Muscle of arm (tissue), 14 donors: ENCODE measurements around the gene NUP85. TPM values are rescaled to one million over a fixed set of nuclear protein-coding genes. Genes with fewer than 3 reads are reported as not detected.
A peak's percentile ranks its signal among the peaks of the same experiment; 100 is the strongest.
"Not testable (repeated sequence)": the region's sequence is repeated elsewhere in the genome, so short reads cannot be mapped to it uniquely, and the experiment has no call there.

ENCODE experiments used
- DNase-seq: peaks from one replicate; pipeline ENCODE4 v3.0.0-alpha.2; 2013
- long read RNA-seq, 11 donors: transcript quantifications; one replicate each; lab custom pipeline, GENCODE V29; 2026
- polyA plus RNA-seq, 12 donors: library from polyadenylated mRNA; unstranded; fragments of 120-200 nt; gene quantifications; one replicate each; pipeline ENCODE4 v1.2.1, GENCODE V29; 2013; ENCODE audit not compliant: insufficient read length in 12 of 12

Gene NUP85
- polyA plus RNA-seq: 10 to 100 TPM in 11 of 12 donors, not detected in 1; 26.4 to 66.3 (median 43.9) TPM
- long read RNA-seq, donor 1, partial matches to known transcripts: 24 of 32 reads
- long read RNA-seq, donor 1, other reads (novel, unspliced or antisense): 0 of 32 reads
- long read RNA-seq, donor 2, transcript NUP85-201 (19 exons, 2,121 nt): major isoform, 7 of 19 reads
- long read RNA-seq, donor 2, partial matches to known transcripts: 12 of 19 reads
- long read RNA-seq, donor 2, other reads (novel, unspliced or antisense): 0 of 19 reads
- long read RNA-seq, donor 3, partial matches to known transcripts: 8 of 13 reads
- long read RNA-seq, donor 3, other reads (novel, unspliced or antisense): 0 of 13 reads
- long read RNA-seq, donor 4, partial matches to known transcripts: 5 of 7 reads
- long read RNA-seq, donor 4, other reads (novel, unspliced or antisense): 0 of 7 reads
- long read RNA-seq, donor 5, transcript NUP85-201 (19 exons, 2,121 nt): major isoform, 7 of 35 reads
- long read RNA-seq, donor 5, partial matches to known transcripts: 24 of 35 reads
- long read RNA-seq, donor 5, other reads (novel, unspliced or antisense): 0 of 35 reads
- long read RNA-seq, donor 6, partial matches to known transcripts: 0 of 4 reads
- long read RNA-seq, donor 6, other reads (novel, unspliced or antisense): 0 of 4 reads
- long read RNA-seq, donor 7, partial matches to known transcripts: 7 of 10 reads
- long read RNA-seq, donor 7, other reads (novel, unspliced or antisense): 0 of 10 reads
- long read RNA-seq, donor 8, partial matches to known transcripts: 18 of 23 reads
- long read RNA-seq, donor 8, other reads (novel, unspliced or antisense): 0 of 23 reads
- long read RNA-seq, donor 9, partial matches to known transcripts: 5 of 7 reads
- long read RNA-seq, donor 9, other reads (novel, unspliced or antisense): 0 of 7 reads
- long read RNA-seq, donor 10, partial matches to known transcripts: 8 of 12 reads
- long read RNA-seq, donor 10, other reads (novel, unspliced or antisense): 0 of 12 reads
- long read RNA-seq, donor 11, transcript NUP85-201 (19 exons, 2,121 nt): major isoform, 5 of 22 reads
- long read RNA-seq, donor 11, partial matches to known transcripts: 13 of 22 reads
- long read RNA-seq, donor 11, other reads (novel, unspliced or antisense): 0 of 22 reads

GRCh38 chr17:75205037-75205792 lies at the start of gene NUP85:
Gene NUP85 (plus strand): TSS chr17:75205679. CDS start chr17:75205762, 83 bp downstream.
- peak; percentile 96 for DNase-seq

- DNase-seq: not testable (repeated sequence)
Measured at GRCh38 chr17:75158480-75158879, 47.0 kb upstream of the NUP85 start.

- no peak for DNase-seq
Measured at GRCh38 chr17:75159196-75160031, 46.1 kb upstream of the NUP85 start.

- DNase-seq: no peak
Measured at GRCh38 chr17:75160211-75160610, 45.3 kb upstream of the NUP85 start.

GRCh38 chr17:75163074-75163473 lies 42.4 kb upstream of the NUP85 start:
- DNase-seq: no peak

GRCh38 chr17:75164606-75165005 lies 40.9 kb upstream of the NUP85 start:
- not testable (repeated sequence) for DNase-seq

- DNase-seq: no peak
Measured at GRCh38 chr17:75168998-75169397, 36.5 kb upstream of the NUP85 start.

- DNase-seq: no peak
Measured at GRCh38 chr17:75173526-75173925, 32.0 kb upstream of the NUP85 start.

- DNase-seq: no peak
Measured at GRCh38 chr17:75174996-75175395, 30.5 kb upstream of the NUP85 start.

GRCh38 chr17:75176625-75177024 lies 28.9 kb upstream of the NUP85 start:
- DNase-seq: no peak

GRCh38 chr17:75178453-75178852 lies 27.0 kb upstream of the NUP85 start:
- DNase-seq: no peak

GRCh38 chr17:75181110-75181509 lies 24.4 kb upstream of the NUP85 start:
- no peak for DNase-seq

GRCh38 chr17:75181608-75182318 lies 23.7 kb upstream of the NUP85 start:
- DNase-seq: peak; percentile 14

GRCh38 chr17:75182319-75182568 lies 23.2 kb upstream of the NUP85 start:
- DNase-seq: no peak

- DNase-seq: peak; percentile 95
Measured at GRCh38 chr17:75182569-75183436, 22.7 kb upstream of the NUP85 start, which contains the start of gene SUMO2. Gene SUMO2 (minus strand): TSS chr17:75182959. CDS start chr17:75182834, 125 bp downstream.

GRCh38 chr17:75183999-75184884 lies 21.2 kb upstream of the NUP85 start:
- DNase-seq: no peak

- no peak for DNase-seq
Measured at GRCh38 chr17:75188614-75189013, 16.9 kb upstream of the NUP85 start.

- DNase-seq: peak; percentile 16
Measured at GRCh38 chr17:75191584-75191983, 13.9 kb upstream of the NUP85 start.
